Measurements from ENCODE around the gene WEE1.
"Not testable (repeated sequence)": the region's sequence is repeated elsewhere in the genome, so short reads cannot be mapped to it uniquely, and the experiment has no call there.

DNA sequence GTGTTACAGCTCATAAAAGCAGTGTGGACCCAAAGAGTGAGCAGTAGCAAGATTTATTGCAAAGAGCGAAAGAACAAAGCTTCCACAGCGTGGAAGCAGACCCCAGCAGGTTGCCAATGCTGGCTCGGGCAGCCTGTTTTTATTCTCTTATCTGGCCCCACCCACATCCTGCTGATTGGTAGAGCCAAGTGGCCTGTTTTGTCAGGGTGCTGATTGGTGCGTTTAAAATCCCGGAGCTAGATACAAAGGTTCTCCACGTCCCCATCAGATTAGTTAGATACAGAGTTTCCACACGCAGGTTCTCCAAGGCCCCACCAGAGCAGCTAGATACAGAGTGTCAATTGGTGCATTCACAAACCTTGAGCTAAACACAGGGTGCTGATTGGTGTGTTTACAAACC, 48.9 kb downstream of the WEE1 start:
- not testable (repeated sequence) for TF ChIP-seq POLR2A, POLR2AphosphoS5 (IDR thresholded peaks at IDR 0.05)
- TF ChIP-seq, protein P1, sequence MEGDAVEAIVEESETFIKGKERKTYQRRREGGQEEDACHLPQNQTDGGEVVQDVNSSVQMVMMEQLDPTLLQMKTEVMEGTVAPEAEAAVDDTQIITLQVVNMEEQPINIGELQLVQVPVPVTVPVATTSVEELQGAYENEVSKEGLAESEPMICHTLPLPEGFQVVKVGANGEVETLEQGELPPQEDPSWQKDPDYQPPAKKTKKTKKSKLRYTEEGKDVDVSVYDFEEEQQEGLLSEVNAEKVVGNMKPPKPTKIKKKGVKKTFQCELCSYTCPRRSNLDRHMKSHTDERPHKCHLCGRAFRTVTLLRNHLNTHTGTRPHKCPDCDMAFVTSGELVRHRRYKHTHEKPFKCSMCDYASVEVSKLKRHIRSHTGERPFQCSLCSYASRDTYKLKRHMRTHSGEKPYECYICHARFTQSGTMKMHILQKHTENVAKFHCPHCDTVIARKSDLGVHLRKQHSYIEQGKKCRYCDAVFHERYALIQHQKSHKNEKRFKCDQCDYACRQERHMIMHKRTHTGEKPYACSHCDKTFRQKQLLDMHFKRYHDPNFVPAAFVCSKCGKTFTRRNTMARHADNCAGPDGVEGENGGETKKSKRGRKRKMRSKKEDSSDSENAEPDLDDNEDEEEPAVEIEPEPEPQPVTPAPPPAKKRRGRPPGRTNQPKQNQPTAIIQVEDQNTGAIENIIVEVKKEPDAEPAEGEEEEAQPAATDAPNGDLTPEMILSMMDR (IDR thresholded peaks at IDR 0.05 in 8 of 11, conservative IDR thresholded peaks at IDR 0.05 in 3 of 11), result not testable (repeated sequence)

All from spleen (tissue), 7 donors.